ENCODE measurements around the gene PAWR. TPM values are rescaled to one million over a fixed set of nuclear protein-coding genes. Genes with fewer than 3 reads are reported as not detected.

Gene PAWR
- total RNA-seq, 1 experiment from 2014 or later = 106 TPM

GRCh38 chr12:79682593-79682992 lies 8.2 kb downstream of the PAWR start:
- CTCF ChIA-PET = no interaction called here
- no peaks in the 10 kb centered on the region for H3K36me3 ChIP-seq (ENCODE audit: control insufficient read depth in 1 of 2, insufficient read depth in 2 of 2, low read length in 2 of 2)
- no peak overlapping the region for H2AFZ ChIP-seq (ENCODE audit: low read depth, low read length, poor library complexity, severe bottlenecking)
- no peak overlapping the region for H3K9ac ChIP-seq (ENCODE audit: low read length)
- BruUV-seq (replicated peaks) = no TSS peak
- no peaks in the 10 kb centered on the region for H3K9me3 ChIP-seq (ENCODE audit: control insufficient read depth in 1 of 2, insufficient read depth in 1 of 2, low read depth in 1 of 2, low read length in 2 of 2)
- ATAC-seq (no peak), DNase-seq (ENCODE audit: low read depth, low spot score) (no peak)
- peaks cover 18 to 41% of the 10 kb centered on the region in 2 experiments for H3K4me1 ChIP-seq (ENCODE audit: control insufficient read depth in 1 of 2, insufficient read depth in 2 of 2, low read length in 2 of 2)
- TF ChIP-seq JUND (IDR thresholded peaks at IDR 0.05) (no peak), REST (IDR thresholded peaks at IDR 0.05; ENCODE audit: low read depth) (no peak), EZH2 (IDR thresholded peaks at IDR 0.05) (no peak), SIN3A (IDR thresholded peaks at IDR 0.05; ENCODE audit: low read depth) (no peak), ATF3 (IDR thresholded peaks at IDR 0.05) (no peak), CEBPB (IDR thresholded peaks at IDR 0.05; ENCODE audit: low read depth) (no peak), SRF (IDR thresholded peaks at IDR 0.05; ENCODE audit: low read depth) (no peak), CBX3 (IDR thresholded peaks at IDR 0.05; ENCODE audit: low read depth) (no peak), MAX (IDR thresholded peaks at IDR 0.05) (no peak), POLR2AphosphoS5 (IDR thresholded peaks at IDR 0.05; ENCODE audit: low read depth, low read length) (no peak), ELF1 (IDR thresholded peaks at IDR 0.05; ENCODE audit: borderline replicate concordance, low read depth) (no peak), CTCF (IDR thresholded peaks at IDR 0.05 in 2 of 3, conservative IDR thresholded peaks at IDR 0.05 in 1 of 3; ENCODE audit: borderline replicate concordance in 1 of 3, insufficient read depth in 1 of 3, low read depth in 2 of 3, low read length in 2 of 3) (no peak), POLR2A (IDR thresholded peaks at IDR 0.05; ENCODE audit: borderline replicate concordance, extremely low read depth, insufficient read depth, insufficient read length) (no peak), ZNF274 (IDR thresholded peaks at IDR 0.05; ENCODE audit: low read depth, low read length) (no peak), SP1 (IDR thresholded peaks at IDR 0.05; ENCODE audit: low read depth) (no peak)
- RAD21 ChIA-PET (ENCODE audit: low non-redundant PET in 1 of 2, low total read pairs in 2 of 2, uncharacterized antibody in 2 of 2, unreplicated experiment in 2 of 2) = no interaction called here
- POLR2A ChIA-PET = no interaction called here
- no peak overlapping the region for H3K27ac ChIP-seq (ENCODE audit: low read depth, low read length)
- no peak overlapping the region for H3K4me3 ChIP-seq (replicated peaks in 1 of 2; ENCODE audit: low read depth in 1 of 2, low read length in 2 of 2)
- H3K4me2 ChIP-seq (ENCODE audit: low read length) = no peak overlapping the region
- H4K20me1 ChIP-seq (ENCODE audit: insufficient read depth) = peaks cover 27% of the 10 kb centered on the region; the same call in 1 of the 2 replicates
- intact Hi-C loops (cut with micrococcal nuclease) = no loop called here
- no peaks in the 10 kb centered on the region for H3K27me3 ChIP-seq (ENCODE audit: insufficient read depth, low read length)
- H3K79me2 ChIP-seq (ENCODE audit: insufficient read depth, low read length) = peaks cover 99% of the 10 kb centered on the region
- H3K9me2 ChIP-seq (ENCODE audit: insufficient read depth) = no peaks in the 10 kb centered on the region
